Effector CD4-positive, alpha-beta T cell (primary cell): ENCODE measurements around the gene RYR1.

Experiments
- DNase-seq: peaks from one replicate; pipeline ENCODE4 v3.0.0-alpha.2; 2020

RYR1 gene

GRCh38 chr19:38519168-38519567 is 85.7 kb downstream of the RYR1 start:
- DNase-seq, result no peak

- no peak for DNase-seq
These were observed 86.5 kb downstream of the RYR1 start for GRCh38 chr19:38519988-38520387.

- DNase-seq, result no peak
These were observed 89.4 kb downstream of the RYR1 start for GRCh38 chr19:38522915-38523314.

GRCh38 chr19:38523319-38523718 is 89.8 kb downstream of the RYR1 start:
- no peak for DNase-seq

- no peak for DNase-seq
These were observed 90.9 kb downstream of the RYR1 start for GRCh38 chr19:38524369-38524768.

GRCh38 chr19:38524994-38525634 is 91.6 kb downstream of the RYR1 start:
- DNase-seq, result no peak

- no peak for DNase-seq
These were observed 92.9 kb downstream of the RYR1 start for GRCh38 chr19:38526430-38526829.

- no peak for DNase-seq
These were observed 94.1 kb downstream of the RYR1 start for GRCh38 chr19:38527466-38528136.

GRCh38 chr19:38528213-38528755 is 94.8 kb downstream of the RYR1 start:
- no peak for DNase-seq

GRCh38 chr19:38528931-38529330 is 95.4 kb downstream of the RYR1 start:
- DNase-seq, result no peak

- no peak for DNase-seq
These were observed 98.0 kb downstream of the RYR1 start for GRCh38 chr19:38531515-38531914.

- no peak for DNase-seq
These were observed 99.4 kb downstream of the RYR1 start for GRCh38 chr19:38532939-38533338.

- no peak for DNase-seq
These were observed 101.1 kb downstream of the RYR1 start for GRCh38 chr19:38534574-38534973.

- DNase-seq, result no peak
These were observed 101.7 kb downstream of the RYR1 start for GRCh38 chr19:38535212-38535611.

GRCh38 chr19:38537071-38537936 is 103.8 kb downstream of the RYR1 start:
- DNase-seq, result no peak

- no peak for DNase-seq
These were observed 104.9 kb downstream of the RYR1 start for GRCh38 chr19:38538386-38538785.

GRCh38 chr19:38538793-38539528 is 105.5 kb downstream of the RYR1 start:
- peak; percentile 12 for DNase-seq

GRCh38 chr19:38539751-38540150 is 106.3 kb downstream of the RYR1 start:
- no peak for DNase-seq

- DNase-seq, result no peak
These were observed 108.5 kb downstream of the RYR1 start for GRCh38 chr19:38542040-38542439.

- no peak for DNase-seq
These were observed 109.9 kb downstream of the RYR1 start for GRCh38 chr19:38543286-38543806.

GRCh38 chr19:38543807-38544568 is 110.5 kb downstream of the RYR1 start:
- DNase-seq, result no peak
